Epithelial cell of esophagus (primary cell): ENCODE measurements around the gene LTBP1.

ENCODE experiments used
- DNase-seq: peaks from one replicate; pipeline ENCODE4 v3.0.0; 2010; ENCODE audit warnings: low read depth
- H3K4me3 ChIP-seq: 2 replicates; pipeline ENCODE4 v1.5.1; 2011; ENCODE audit warnings: mild to moderate bottlenecking, low read length, control low read depth
- TF ChIP-seq, protein P1 (sequence below): IDR thresholded peaks from 2 replicates; pipeline ENCODE4 v1.5.1; 2011; ENCODE audit warnings: low read depth, mild to moderate bottlenecking, low read length, control low read depth, inconsistent platforms; ENCODE audit not compliant: insufficient read depth; ENCODE audit errors: missing control alignments

Gene LTBP1

DNA sequence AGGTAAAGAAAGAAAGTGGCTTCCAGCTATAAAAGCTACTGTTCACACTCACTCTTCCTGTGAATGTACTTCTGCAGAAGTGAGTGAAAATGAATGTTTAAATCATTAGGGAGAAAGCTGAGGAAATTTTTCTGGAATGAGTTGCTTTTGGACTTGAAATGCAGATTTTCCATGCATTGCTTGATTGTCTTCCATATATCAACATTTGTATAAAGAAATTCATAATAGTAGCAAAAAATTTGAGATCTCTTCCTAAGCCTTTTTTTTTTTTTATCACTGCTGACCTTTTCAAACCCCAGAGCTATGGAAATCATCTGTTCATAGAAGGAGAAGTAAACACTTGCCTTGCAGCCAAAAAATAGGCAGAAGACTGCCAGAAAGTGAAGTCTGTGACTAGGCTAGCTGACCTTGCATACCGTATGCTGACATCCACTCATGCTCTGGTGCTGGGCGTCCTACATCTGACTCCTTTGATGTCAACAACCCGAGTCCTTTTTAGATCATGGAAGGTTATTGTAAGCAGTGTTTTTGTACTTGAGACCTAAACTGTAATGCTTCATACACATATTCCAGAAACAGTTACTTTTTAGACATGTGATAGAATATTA, 375.2 kb downstream of the LTBP1 start:
- no peak for DNase-seq
- TF ChIP-seq, protein P1, sequence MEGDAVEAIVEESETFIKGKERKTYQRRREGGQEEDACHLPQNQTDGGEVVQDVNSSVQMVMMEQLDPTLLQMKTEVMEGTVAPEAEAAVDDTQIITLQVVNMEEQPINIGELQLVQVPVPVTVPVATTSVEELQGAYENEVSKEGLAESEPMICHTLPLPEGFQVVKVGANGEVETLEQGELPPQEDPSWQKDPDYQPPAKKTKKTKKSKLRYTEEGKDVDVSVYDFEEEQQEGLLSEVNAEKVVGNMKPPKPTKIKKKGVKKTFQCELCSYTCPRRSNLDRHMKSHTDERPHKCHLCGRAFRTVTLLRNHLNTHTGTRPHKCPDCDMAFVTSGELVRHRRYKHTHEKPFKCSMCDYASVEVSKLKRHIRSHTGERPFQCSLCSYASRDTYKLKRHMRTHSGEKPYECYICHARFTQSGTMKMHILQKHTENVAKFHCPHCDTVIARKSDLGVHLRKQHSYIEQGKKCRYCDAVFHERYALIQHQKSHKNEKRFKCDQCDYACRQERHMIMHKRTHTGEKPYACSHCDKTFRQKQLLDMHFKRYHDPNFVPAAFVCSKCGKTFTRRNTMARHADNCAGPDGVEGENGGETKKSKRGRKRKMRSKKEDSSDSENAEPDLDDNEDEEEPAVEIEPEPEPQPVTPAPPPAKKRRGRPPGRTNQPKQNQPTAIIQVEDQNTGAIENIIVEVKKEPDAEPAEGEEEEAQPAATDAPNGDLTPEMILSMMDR: no peak
- H3K4me3 ChIP-seq: no peak overlapping the region

DNA sequence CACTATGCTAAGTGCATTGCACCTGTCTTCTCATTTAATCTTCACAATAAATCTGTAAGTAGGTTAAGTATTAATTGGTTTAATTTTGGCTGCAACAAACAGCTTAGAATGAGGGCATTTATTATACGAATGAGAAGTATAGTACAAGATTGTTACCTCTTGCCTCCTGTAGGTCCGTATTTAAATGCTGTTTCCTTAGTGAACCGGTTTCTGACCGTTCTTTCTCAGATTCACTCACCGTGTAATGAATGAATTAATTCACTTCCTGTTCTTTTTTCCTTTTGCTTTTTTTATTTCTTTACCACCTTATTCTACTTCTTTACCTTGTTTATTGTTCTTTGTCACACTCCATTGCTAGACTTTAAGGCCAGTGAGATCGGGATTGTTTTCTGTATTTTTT, 375.9 kb downstream of the LTBP1 start:
- TF ChIP-seq, protein P1: no peak
- no peak overlapping the region for H3K4me3 ChIP-seq
- no peak for DNase-seq

DNA sequence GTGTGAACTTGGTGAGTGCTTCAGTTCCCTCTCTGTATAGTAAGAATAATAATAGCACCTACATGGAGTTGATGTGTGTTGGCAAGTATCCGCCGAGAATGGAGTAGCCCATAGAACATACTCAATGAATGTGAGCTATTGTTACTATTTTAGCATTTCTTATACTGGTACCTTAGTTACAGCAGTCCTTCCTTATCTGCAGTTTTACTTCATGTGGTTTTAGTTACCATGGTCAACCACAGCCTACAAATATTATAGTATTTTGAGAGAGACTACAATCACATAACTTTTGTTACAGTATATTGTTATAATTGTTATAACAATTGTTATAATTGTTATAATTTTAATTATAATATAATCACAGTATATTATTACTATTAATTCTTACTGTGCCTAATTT, 377.2 kb downstream of the LTBP1 start:
- DNase-seq: no peak
- TF ChIP-seq, protein P1: no peak
- H3K4me3 ChIP-seq: no peak overlapping the region

DNA sequence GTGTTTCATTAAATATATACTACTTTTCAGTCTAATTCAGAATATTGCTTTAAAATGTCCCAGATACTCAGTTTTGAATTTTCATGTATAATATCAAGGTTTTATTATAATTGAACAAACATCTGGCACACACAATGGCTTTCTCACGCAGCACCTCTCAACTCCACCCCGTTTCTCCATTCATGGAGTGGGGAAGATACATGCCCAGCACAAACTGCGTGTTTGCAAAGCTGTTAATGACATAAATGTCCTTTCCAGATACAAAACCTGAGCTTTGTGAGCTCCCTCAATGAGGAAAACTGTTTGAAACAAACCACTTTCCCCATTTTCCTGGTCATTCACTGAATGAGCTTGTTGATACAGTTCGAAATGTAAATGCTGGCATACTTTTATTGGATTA, 379.3 kb downstream of the LTBP1 start:
- DNase-seq: no peak
- TF ChIP-seq, protein P1: no peak
- no peak overlapping the region for H3K4me3 ChIP-seq

DNA sequence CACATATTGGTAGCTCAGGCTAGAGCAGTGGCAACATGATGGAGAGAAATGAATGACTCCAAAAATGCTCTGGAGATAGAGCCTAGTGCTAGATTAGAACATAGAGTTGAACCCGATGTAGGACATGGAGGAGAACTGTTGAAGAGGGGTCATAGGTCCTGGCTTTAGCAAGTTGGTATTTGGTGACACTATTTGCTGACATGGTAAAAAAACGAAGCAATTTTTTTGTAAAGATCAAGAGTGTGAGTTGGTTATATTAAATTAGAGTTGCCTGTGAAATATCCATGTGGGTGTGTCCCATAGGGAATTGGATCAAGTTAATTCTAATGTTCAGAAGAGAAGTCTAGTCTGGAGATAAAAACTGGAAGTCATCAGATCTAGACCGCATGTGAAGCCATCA, 386.7 kb downstream of the LTBP1 start:
- TF ChIP-seq, protein P1: no peak
- no peak overlapping the region for H3K4me3 ChIP-seq

DNA sequence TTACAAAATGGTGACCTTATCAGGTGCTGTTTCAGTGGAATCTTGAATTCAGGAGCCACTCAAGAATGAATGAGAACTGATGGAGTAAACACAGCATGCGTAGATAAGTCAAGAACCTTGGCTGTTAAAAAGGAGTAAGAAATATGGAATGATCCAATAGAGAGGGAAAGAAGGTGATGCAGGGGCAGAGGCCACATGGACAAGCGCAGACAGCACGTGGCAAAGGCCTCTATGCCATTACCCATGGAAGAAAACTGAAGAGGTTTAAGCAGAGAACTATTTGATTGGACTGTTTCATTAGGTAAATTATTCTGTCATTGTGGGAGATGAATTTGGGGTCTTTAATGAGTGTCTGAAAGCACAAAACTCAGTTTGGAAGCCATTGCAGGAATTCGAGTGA, 387.3 kb downstream of the LTBP1 start:
- no peak overlapping the region for H3K4me3 ChIP-seq
- TF ChIP-seq, protein P1: no peak
- DNase-seq: no peak

More for the DNA sequence above, 386.7 kb downstream of the LTBP1 start:
- no peak for DNase-seq

DNA sequence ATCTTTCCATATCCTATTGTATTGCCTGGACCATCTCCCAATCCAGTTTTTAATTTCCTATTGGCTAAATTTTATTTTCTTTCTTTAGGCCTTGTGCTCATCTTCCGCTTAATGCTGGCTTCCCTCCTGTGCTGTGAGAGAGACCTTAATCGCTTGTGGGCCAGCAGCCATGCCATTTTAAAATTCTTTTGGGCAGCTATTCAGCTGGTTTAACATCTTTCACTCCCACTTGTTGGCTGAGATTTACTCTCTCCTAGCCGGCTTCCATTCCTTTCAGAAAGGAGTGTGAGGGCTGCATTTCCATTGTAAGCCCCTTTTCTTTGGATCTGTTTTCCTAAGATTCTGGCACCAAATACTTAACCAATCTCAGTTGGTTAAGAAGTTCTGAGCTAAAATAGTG, 388.8 kb downstream of the LTBP1 start:
- no peak overlapping the region for H3K4me3 ChIP-seq
- TF ChIP-seq, protein P1: no peak
- DNase-seq: no peak
